Body of pancreas (tissue), 4 donors: Measurements from ENCODE around the gene SOWAHA. TPM values are rescaled to one million over a fixed set of nuclear protein-coding genes. Genes with fewer than 3 reads are reported as not detected.

Experiments used
- ATAC-seq: fragments of 150-250 bp; one replicate; pipeline ENCODE4 v1.9.1; 2016
- DNase-seq, 4 donors: peaks; one replicate each; pipeline ENCODE4 v3.0.0-alpha.2; 2019
- H3K27ac ChIP-seq, 4 donors: fragments of 200-600 bp; sonication (generic); 1 replicate in 3 of 4; 2 replicates in 1 of 4; pipeline versions ENCODE4 v1.5.1 to v1.6.1; 2016 to 2019; ENCODE audit warnings: mild to moderate bottlenecking in 1 of 4, mixed read lengths in 1 of 4, moderate library complexity in 1 of 4
- H3K27me3 ChIP-seq, 2 donors: fragments of 200-600 bp; sonication (generic); one replicate each; pipeline ENCODE4 v1.6.0; 2016; ENCODE audit warnings: mild to moderate bottlenecking in 1 of 2
- H3K36me3 ChIP-seq, 2 donors: fragments of 200-600 bp; sonication (generic); replicated peaks in 1 of 2; 2 replicates each; pipeline ENCODE4 v1.5.1; 2016; ENCODE audit warnings: low read depth in 2 of 2; ENCODE audit not compliant: insufficient read depth in 1 of 2
- H3K4me1 ChIP-seq: fragments of 200-600 bp; sonication (generic); one replicate; pipeline ENCODE4 v1.6.0; 2016
- H3K4me3 ChIP-seq, 2 donors: fragments of 200-600 bp; sonication (generic); 1 replicate in 1 of 2; 2 replicates in 1 of 2; pipeline ENCODE4 v1.5.1; 2016 to 2019
- H3K9me3 ChIP-seq, 3 donors: fragments of 200-600 bp; sonication (generic); 1 replicate in 2 of 3; 2 replicates in 1 of 3; pipeline ENCODE4 v1.5.1; 2016
- CTCF ChIP-seq, 7 experiments: fragments of 450-650 bp in 4 of 7; fragments of 200-600 bp in 3 of 7; sonication (generic) in 3 of 7; IDR thresholded peaks; one replicate each; pipeline ENCODE4 v1.5.1; 2016 to 2019; ENCODE audit warnings: antibody characterized with exemption in 7 of 7
- POLR2A ChIP-seq, 3 donors: fragments of 450-650 bp; IDR thresholded peaks; one replicate each; pipeline ENCODE4 v1.6.1; 2016; ENCODE audit warnings: antibody characterized with exemption in 3 of 3, mild to moderate bottlenecking in 2 of 3
- WGBS, 2 donors: methylation state at CpG; one replicate each; pipeline ENCODE4 v1.1.5; 2017; 5-methylcytosine and 5-hydroxymethylcytosine counted together
- intact Hi-C: fragments of 100-400 bp; cut with DNase I; formaldehyde crosslinking; loops from one replicate; pipeline ENCODE4 v1.15.1; 2023
- total RNA-seq, 2 donors: library from RNA; depleted of rRNA; stranded (reverse); fragments of >200 nt; gene quantifications; one replicate each; pipeline ENCODE4 v1.1.0, GENCODE V29; 2016

SOWAHA gene
- total RNA-seq, 2 donors from 2014 or later: 7.3 to 9.6 TPM

DNA sequence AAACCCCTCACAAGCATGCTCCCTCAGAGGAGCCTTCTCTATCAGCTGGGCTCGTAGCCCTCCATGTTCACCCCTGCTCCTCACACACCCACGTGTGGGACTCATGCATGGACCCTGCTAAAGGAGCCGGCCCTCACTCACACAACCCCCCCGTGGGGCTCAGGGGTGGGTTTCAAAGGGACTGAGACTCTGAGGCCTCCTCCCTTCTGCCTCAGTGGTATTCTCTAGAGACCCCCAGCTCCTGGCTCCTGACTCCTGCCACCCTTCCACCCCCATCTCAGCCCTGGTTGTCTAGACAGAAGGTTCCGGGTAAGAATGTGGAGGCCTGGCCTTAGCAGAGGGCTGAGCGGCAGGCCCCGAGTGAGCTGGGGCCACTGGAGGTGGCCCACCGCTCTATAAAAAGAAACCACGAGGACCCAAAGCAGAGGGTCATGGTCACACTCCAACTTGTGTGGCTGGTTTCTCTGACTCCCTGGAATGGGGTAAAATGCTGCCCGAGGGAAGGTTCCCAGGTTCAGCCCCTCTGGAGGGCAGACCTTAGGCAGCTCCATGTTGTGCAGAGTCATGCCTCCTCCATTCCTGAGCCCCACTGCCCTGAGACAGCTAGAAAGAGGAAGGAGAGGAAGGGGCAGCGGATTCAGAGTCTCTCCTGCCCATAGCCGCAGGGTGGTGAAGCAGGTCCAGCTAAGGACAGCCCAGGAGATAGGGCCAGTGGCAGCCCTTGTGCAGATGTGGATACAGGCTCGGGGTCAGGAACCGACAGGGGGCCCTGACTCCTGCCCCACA, 46.9 kb upstream of the SOWAHA start:
- Histone ChIP-seq H3K4me3 (no peak overlapping the region), H3K27me3 (no peaks in the 10 kb centered on the region), H3K9me3 (no peaks in the 10 kb centered on the region), H3K27ac (no peak overlapping the region), H3K4me1 (peaks cover 12% of the 10 kb centered on the region), H3K36me3 (peaks cover 0 to 14% of the 10 kb centered on the region in 2 donors)
- DNase-seq: no peak
- no peak for ATAC-seq
- TF ChIP-seq POLR2A (IDR thresholded peaks at IDR 0.05) (no peak), CTCF (IDR thresholded peaks at IDR 0.05) (no peak)
- WGBS, 2 donors: 88 to 92% methylated on average over 11 to 14 of the region's 14 CpGs
- intact Hi-C loops: no loop called here

DNA sequence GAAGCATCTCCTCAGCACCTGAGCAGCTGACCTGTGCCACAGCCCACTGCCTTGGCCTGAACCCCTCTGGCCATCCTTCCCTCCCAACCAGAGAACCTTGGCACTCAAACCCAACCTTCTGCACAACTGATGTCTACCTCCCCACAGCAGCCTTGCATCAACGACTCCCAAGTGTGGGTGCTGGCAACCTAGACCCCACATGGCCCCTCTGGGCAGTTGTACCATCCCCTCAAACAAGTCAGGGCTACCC, 46.4 kb upstream of the SOWAHA start:
- Histone ChIP-seq H3K4me3 (no peak overlapping the region), H3K9me3 (no peaks in the 10 kb centered on the region), H3K4me1 (peaks cover 17% of the 10 kb centered on the region), H3K27ac (no peak overlapping the region), H3K27me3 (no peaks in the 10 kb centered on the region), H3K36me3 (peaks cover 0 to 8% of the 10 kb centered on the region in 2 donors)
- no peak for TF ChIP-seq CTCF (IDR thresholded peaks at IDR 0.05)
- TF ChIP-seq POLR2A (IDR thresholded peaks at IDR 0.05): no peak
- WGBS, 2 donors: 92 to 93% methylated on average over 1 of the region's 1 CpG
- intact Hi-C loops: no loop called here
- no peak for ATAC-seq
- no peak for DNase-seq

DNA sequence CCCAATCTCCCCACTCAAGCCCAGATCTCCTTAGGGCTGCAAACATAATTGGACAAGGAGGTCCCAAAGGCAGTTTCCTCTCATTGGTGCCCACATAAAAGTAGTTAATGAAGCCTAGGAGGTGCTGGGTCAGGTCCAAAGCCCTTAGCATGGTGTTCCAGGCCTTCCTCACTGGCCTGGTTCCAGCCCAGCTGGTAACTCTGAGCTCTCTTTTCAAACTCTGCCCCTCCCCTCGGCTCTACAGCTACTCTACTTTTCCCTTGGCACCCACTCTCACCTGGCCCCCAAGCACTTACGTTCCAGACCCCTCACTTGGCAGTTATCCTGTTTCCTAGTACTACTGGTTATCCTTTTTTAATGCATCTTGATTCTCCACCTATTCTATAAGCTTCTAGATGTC, 46.0 kb upstream of the SOWAHA start:
- intact Hi-C loops: no loop called here
- Histone ChIP-seq H3K27me3 (no peaks in the 10 kb centered on the region), H3K36me3 (peaks cover 0 to 8% of the 10 kb centered on the region in 2 donors), H3K4me3 (no peak overlapping the region), H3K9me3 (no peaks in the 10 kb centered on the region), H3K27ac (no peak overlapping the region), H3K4me1 (peaks cover 21% of the 10 kb centered on the region)
- TF ChIP-seq POLR2A (IDR thresholded peaks at IDR 0.05) (no peak), CTCF (IDR thresholded peaks at IDR 0.05) (no peak)
- DNase-seq (no peak), ATAC-seq (no peak)
- 28 to 51% methylated on average over 2 of the region's 2 CpGs for WGBS, 2 donors

GRCh38 chr5:132768485-132768868, 44.6 kb upstream of the SOWAHA start:
- no peak for DNase-seq
- peaks cover 24% of the 10 kb centered on the region for H3K4me1 ChIP-seq
- no peaks in the 10 kb centered on the region for H3K9me3 ChIP-seq
- no peak overlapping the region for H3K4me3 ChIP-seq
- intact Hi-C loops: no loop called here
- 94 to 95% methylated on average over 3 of the region's 3 CpGs for WGBS, 2 donors
- H3K27ac ChIP-seq: no peak overlapping the region
- H3K27me3 ChIP-seq: no peaks in the 10 kb centered on the region
- ATAC-seq: no peak
- TF ChIP-seq POLR2A (IDR thresholded peaks at IDR 0.05) (no peak), CTCF (IDR thresholded peaks at IDR 0.05) (no peak)
- H3K36me3 ChIP-seq: peaks cover 0 to 4% of the 10 kb centered on the region in 2 donors
